ENCODE measurements around the gene ATOX1. TPM values are rescaled to one million over a fixed set of nuclear protein-coding genes. Genes with fewer than 3 reads are reported as not detected.

The ATOX1 gene
- total and polyA plus RNA-seq, 2 of the 8 experiments (the other 6 are each of a cell fraction or from before 2014, with no cell fraction given): 79.9 to 232 TPM

GRCh38 chr5:151717416-151717815, 41.0 kb downstream of the ATOX1 start (continued):
- TF ChIP-seq EZH2 (IDR thresholded peaks at IDR 0.05; ENCODE audit: low read depth, low read length, severe bottlenecking) (no peak), POLR2A (IDR thresholded peaks at IDR 0.05; ENCODE audit: control extremely low read depth in 1 of 2, low read depth in 2 of 2, low read length in 2 of 2) (no peak), CHD1 (IDR thresholded peaks at IDR 0.05; ENCODE audit: low read depth, low read length) (no peak)

Data from H1 (cell line).